ENCODE results near the gene SERP1. TPM values are rescaled to one million over a fixed set of nuclear protein-coding genes. Genes with fewer than 3 reads are reported as not detected.

The SERP1 gene
- 133 and 143 TPM in 2 replicates for total RNA-seq (2014; rRNA removed; shearing (Covaris generic))

DNA sequence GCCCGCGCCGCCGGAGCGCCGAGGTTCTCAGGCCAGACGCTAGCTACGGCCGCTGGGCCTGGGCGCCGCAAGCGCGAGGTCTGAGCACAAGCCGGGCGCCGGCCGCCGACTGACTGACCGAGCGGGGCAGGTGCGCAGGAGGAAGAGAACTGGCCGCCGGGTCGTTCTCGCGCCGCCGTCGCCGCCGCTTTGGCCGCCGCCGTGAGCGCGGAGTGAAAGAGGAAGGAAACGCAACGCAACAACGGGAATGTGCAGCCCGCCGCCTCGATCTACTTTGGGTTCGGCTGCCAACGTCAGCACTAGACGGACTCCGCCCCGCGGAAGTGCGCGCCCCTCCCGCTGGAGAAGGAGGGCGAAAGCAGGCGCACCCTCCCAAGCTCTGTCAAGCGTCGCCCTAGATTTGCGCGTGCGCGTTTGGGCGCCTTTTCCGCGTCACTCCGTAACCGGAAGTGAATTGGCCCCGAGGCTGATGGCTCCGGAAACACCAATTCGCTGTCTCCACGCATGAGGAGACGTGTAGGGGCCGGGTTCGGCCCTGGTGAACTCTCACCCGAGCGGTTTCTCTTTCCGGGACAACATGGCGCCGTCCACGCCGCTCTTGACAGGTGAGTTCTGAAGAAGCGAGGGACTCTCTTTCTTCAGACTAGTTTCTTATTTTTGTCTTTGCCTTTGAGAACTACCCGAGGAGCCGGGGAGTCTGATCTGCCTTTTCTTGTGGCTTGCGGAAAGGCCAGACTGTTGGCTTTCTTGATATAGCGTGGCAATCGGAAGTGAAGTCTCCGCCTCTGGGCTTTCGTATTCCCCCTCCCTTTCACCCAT lies at the start of gene SERP1, which contains the start of gene EIF2A:
Gene SERP1 (minus strand): TSS at position 271 of the 819 bp plus-strand sequence. CDS start 361 bp downstream, outside the sequence.
Gene EIF2A (plus strand): TSS at position 562 of the 819 bp plus-strand sequence. CDS start 16 bp downstream, at position 578.
- H3K4me3 ChIP-seq (ENCODE audit: insufficient read depth, low read depth, low read length), result peak within 1 kb of the TSS; percentile 95
- peaks cover 7% of the 10 kb centered on the region for H3K36me3 ChIP-seq (replicated peaks; ENCODE audit: control insufficient read depth, insufficient read depth, low read length)
- no peaks in the 10 kb centered on the region for H3K27me3 ChIP-seq (ENCODE audit: control insufficient read depth, insufficient read depth, low read length)
- DNase-seq, result peak; percentile 91

DNA sequence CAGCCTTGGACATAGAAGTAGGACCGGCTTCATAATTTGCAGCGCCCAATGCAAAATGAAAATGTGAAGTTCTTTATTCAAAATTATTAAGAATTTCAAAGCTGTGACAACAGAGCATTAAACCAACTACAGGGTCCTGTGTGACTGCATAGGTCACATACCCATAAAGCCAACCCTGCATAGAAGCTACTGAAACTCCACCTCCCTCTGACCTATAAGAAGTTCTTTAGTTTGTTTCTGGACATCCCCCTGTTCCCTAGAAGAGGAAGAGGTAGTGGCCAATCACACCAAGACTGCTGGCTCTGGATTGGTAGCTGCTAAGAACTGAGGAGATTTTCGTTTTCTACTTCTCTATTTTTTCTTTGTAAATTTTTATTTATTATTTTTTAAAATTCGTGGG lies 47.9 kb upstream of the SERP1 start:
- Histone ChIP-seq H3K36me3 (replicated peaks; ENCODE audit: control insufficient read depth, insufficient read depth, low read length) (no peaks in the 10 kb centered on the region), H3K27me3 (ENCODE audit: control insufficient read depth, insufficient read depth, low read length) (no peaks in the 10 kb centered on the region), H3K4me3 (ENCODE audit: insufficient read depth, low read depth, low read length) (no peak overlapping the region)
- DNase-seq, result no peak

DNA sequence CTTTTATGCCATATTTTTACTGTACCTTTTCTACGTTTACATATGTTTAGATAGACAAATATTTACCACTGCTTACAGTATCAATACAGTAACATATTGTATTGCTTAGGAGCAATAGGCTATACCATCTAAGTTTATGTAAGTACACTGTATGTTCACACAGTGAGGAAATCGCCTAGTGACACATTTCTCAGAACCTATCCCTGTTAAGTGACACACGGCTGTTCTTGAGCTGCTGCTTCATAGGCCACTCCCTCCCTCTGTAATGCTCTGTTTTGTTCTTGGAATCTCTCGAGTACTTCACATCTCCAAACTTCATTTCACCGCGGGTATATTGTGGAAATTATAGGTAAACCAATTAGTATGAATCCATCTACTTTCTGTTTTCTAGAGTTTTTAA lies 43.5 kb upstream of the SERP1 start:
- DNase-seq, result no peak
- H3K4me3 ChIP-seq (ENCODE audit: insufficient read depth, low read depth, low read length), result no peak overlapping the region
- peaks cover 1% of the 10 kb centered on the region; the same call in 1 of the 2 replicates for H3K36me3 ChIP-seq (replicated peaks; ENCODE audit: control insufficient read depth, insufficient read depth, low read length)
- H3K27me3 ChIP-seq (ENCODE audit: control insufficient read depth, insufficient read depth, low read length), result no peaks in the 10 kb centered on the region

GRCh38 chr3:150588027-150588830 lies 41.9 kb upstream of the SERP1 start:
- Histone ChIP-seq H3K4me3 (ENCODE audit: insufficient read depth, low read depth, low read length) (no peak overlapping the region), H3K36me3 (replicated peaks; ENCODE audit: control insufficient read depth, insufficient read depth, low read length) (peaks cover 7% of the 10 kb centered on the region), H3K27me3 (ENCODE audit: control insufficient read depth, insufficient read depth, low read length) (no peaks in the 10 kb centered on the region)
- no peak for DNase-seq

GRCh38 chr3:150583028-150583427 lies 36.7 kb upstream of the SERP1 start:
- Histone ChIP-seq H3K4me3 (ENCODE audit: insufficient read depth, low read depth, low read length) (no peak overlapping the region), H3K36me3 (replicated peaks; ENCODE audit: control insufficient read depth, insufficient read depth, low read length) (peaks cover 11% of the 10 kb centered on the region)
- DNase-seq, result no peak

DNA sequence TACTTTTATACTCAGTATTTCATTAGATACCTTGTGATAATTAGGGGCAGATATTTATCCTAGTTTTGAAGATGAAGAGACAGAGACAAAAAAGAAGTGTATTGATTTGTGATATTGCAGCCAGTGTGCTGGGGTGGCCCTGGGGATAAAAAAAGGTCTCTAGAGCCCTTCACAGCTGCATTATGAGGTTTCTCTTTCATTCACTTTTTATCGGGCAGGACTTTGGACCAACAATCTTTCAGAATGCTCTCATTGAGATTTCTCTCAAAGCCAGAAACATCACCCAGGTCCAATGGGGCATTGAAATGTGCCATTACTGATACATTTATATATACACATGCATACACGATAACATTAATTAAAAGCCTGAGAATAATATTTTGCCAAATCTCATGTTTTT lies 36.3 kb upstream of the SERP1 start:
- no peak for DNase-seq
- Histone ChIP-seq H3K27me3 (ENCODE audit: control insufficient read depth, insufficient read depth, low read length) (no peaks in the 10 kb centered on the region), H3K4me3 (ENCODE audit: insufficient read depth, low read depth, low read length) (no peak overlapping the region), H3K36me3 (replicated peaks; ENCODE audit: control insufficient read depth, insufficient read depth, low read length) (peaks cover 11% of the 10 kb centered on the region)

More at GRCh38 chr3:150583028-150583427, 36.7 kb upstream of the SERP1 start:
- no peaks in the 10 kb centered on the region for H3K27me3 ChIP-seq (ENCODE audit: control insufficient read depth, insufficient read depth, low read length)

- H3K4me3 ChIP-seq (ENCODE audit: insufficient read depth, low read depth, low read length), result no peak overlapping the region
- no peaks in the 10 kb centered on the region for H3K27me3 ChIP-seq (ENCODE audit: control insufficient read depth, insufficient read depth, low read length)
- H3K36me3 ChIP-seq (replicated peaks; ENCODE audit: control insufficient read depth, insufficient read depth, low read length), result peaks cover 11% of the 10 kb centered on the region
- no peak for DNase-seq
Observed at GRCh38 chr3:150581174-150581573, 34.9 kb upstream of the SERP1 start.

- H3K27me3 ChIP-seq (ENCODE audit: control insufficient read depth, insufficient read depth, low read length), result no peaks in the 10 kb centered on the region
- H3K4me3 ChIP-seq (ENCODE audit: insufficient read depth, low read depth, low read length), result no peak overlapping the region
- no peak for DNase-seq
- H3K36me3 ChIP-seq (replicated peaks; ENCODE audit: control insufficient read depth, insufficient read depth, low read length), result peaks cover 6% of the 10 kb centered on the region
Observed at GRCh38 chr3:150577855-150578254, 31.6 kb upstream of the SERP1 start.

DNA sequence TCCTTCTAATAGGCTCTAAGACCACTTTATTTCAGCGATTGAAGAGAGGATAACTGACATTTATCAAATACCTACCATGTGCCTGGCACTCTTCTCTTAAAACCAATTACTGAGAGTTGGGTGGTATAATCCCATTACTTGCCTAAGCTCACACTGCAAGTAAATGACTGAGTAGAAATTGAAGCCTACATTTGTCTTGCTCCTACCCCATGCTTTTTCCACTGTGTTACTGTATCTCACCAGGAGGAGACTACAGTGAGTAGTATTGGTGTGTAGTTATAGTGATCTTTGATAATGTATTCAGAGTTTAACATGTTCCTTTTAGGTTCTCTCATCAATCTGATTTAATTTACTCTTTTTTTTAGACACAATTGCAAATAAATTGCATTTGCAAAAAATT lies 21.0 kb upstream of the SERP1 start:
- no peak overlapping the region for H3K4me3 ChIP-seq (ENCODE audit: insufficient read depth, low read depth, low read length)
- peaks cover 4% of the 10 kb centered on the region for H3K36me3 ChIP-seq (replicated peaks; ENCODE audit: control insufficient read depth, insufficient read depth, low read length)
- H3K27me3 ChIP-seq (ENCODE audit: control insufficient read depth, insufficient read depth, low read length), result no peaks in the 10 kb centered on the region
- no peak for DNase-seq

DNA sequence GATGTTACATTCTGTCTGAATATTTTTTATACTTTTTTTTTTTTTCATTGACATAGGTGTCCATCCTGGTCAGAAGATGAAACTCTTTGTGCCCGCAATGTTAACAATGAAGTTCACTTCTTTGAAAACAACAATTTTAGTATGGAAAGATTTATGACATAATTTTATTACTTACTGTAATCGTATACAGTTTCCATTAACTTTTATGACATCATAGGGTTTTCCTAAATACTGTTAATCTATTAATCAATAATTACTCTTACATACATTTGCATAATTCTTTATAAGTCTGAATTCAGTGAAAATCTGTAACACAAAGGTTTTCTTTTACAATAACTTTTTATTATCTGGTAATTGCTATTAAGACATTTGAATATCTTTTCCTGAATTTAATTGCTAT lies 17.9 kb upstream of the SERP1 start:
- DNase-seq, result no peak
- no peak overlapping the region for H3K4me3 ChIP-seq (ENCODE audit: insufficient read depth, low read depth, low read length)
- H3K27me3 ChIP-seq (ENCODE audit: control insufficient read depth, insufficient read depth, low read length), result no peaks in the 10 kb centered on the region
- H3K36me3 ChIP-seq (replicated peaks; ENCODE audit: control insufficient read depth, insufficient read depth, low read length), result peaks cover 4% of the 10 kb centered on the region

DNA sequence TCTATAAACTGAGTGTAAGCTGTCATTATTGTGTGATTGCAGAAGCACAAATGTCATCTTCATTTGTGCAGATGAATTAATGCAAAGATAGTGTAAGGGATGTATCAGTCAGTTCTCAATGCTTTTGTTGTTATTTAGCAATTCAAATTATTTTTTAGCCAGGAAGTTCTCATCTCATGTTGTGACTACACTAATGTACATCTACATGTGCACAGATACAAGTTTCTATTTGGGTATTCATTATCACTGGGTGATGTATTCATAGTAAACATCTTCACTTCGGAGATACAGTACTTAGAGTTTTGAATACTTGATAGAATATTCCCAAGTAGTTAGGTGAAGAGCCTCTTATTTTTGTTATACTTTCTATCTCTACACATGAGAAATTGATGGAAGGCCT lies 11.4 kb upstream of the SERP1 start:
- DNase-seq, result no peak
- H3K36me3 ChIP-seq (replicated peaks; ENCODE audit: control insufficient read depth, insufficient read depth, low read length), result peaks cover 3% of the 10 kb centered on the region
- H3K4me3 ChIP-seq (ENCODE audit: insufficient read depth, low read depth, low read length), result no peak overlapping the region

DNA sequence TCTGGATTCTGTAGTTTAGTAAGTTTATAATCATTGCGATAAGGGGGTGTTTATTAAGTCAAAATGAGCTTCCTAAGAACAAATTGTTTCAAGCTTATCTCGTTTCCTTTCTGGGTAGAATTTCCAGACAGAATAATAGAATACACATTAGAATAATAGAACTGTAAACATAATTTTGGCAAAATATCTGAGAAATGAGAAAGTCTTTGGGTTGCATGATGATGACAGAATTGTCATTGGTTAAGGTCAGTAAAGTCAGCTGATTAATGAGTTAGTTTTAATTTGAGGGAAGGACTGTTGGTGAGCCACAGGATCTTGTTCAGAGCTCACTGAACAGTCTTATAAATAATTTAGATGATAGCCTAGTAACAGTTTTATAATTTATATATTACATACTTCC lies 10.5 kb upstream of the SERP1 start:
- Histone ChIP-seq H3K27me3 (ENCODE audit: control insufficient read depth, insufficient read depth, low read length) (no peaks in the 10 kb centered on the region), H3K36me3 (replicated peaks; ENCODE audit: control insufficient read depth, insufficient read depth, low read length) (peaks cover 3% of the 10 kb centered on the region), H3K4me3 (ENCODE audit: insufficient read depth, low read depth, low read length) (no peak overlapping the region)
- DNase-seq, result no peak

More for the DNA sequence above, 11.4 kb upstream of the SERP1 start:
- no peaks in the 10 kb centered on the region for H3K27me3 ChIP-seq (ENCODE audit: control insufficient read depth, insufficient read depth, low read length)

DNA sequence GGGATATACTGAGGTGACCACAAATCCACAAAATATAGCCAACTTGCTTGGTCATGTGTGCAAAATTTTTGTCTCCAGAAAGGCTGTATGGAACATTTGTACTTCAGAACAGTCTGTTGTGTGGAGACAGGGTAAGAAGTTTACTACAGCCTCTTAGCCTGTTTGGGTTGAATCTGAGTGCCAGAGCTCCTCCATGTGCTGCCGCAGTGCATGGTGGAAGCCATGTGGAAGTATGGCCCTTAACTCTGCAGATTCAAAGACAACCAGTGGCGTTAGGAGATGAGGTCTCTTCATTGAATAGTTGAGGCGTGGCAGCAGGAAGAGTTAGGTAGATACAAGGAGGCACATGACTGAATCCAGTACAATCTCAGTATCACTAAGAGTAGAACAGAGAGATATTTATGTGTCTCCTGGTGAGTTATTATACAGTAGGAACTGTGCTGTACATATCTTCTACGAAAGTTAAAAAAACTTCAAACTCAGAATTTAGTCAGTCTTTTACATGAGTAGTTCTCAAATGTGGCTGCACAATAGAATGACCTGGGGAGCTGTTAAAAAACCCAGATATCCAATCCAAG lies 9.7 kb upstream of the SERP1 start:
- DNase-seq, result no peak
- Histone ChIP-seq H3K36me3 (replicated peaks; ENCODE audit: control insufficient read depth, insufficient read depth, low read length) (peaks cover 3% of the 10 kb centered on the region), H3K4me3 (ENCODE audit: insufficient read depth, low read depth, low read length) (no peak overlapping the region), H3K27me3 (ENCODE audit: control insufficient read depth, insufficient read depth, low read length) (no peaks in the 10 kb centered on the region)

- no peak for DNase-seq
Observed at GRCh38 chr3:150547045-150547741, 897 bp upstream of the SERP1 start.

More at GRCh38 chr3:150547045-150547741, 897 bp upstream of the SERP1 start:
- Histone ChIP-seq H3K27me3 (ENCODE audit: control insufficient read depth, insufficient read depth, low read length) (no peaks in the 10 kb centered on the region), H3K4me3 (ENCODE audit: insufficient read depth, low read depth, low read length) (peak overlapping the region; percentile 95), H3K36me3 (replicated peaks; ENCODE audit: control insufficient read depth, insufficient read depth, low read length) (peaks cover 7% of the 10 kb centered on the region; the same call in 1 of the 2 replicates)

All from H7 (cell line).